ENCODE measurements around the gene ALAS1. TPM values are rescaled to one million over a fixed set of nuclear protein-coding genes. Genes with fewer than 3 reads are reported as not detected.

ALAS1 gene
- total and polyA plus RNA-seq, 2 donors (not counting 1 experiment from before 2014, with no cell fraction given), result 26.1 to 30.2 TPM

- intact Hi-C loops (cut with micrococcal nuclease), result no loop called here
- ChIA-PET POLR2A (no interaction called here), CTCF (interaction anchor here (0.7 to 5.3 kb wide), 2 partner anchors 7 to 125 kb away, joined by 3 to 36 read pairs; no protein-coding TSS in a partner anchor)
- Histone ChIP-seq H3K4me3 (ENCODE audit: control extremely low read depth in 1 of 5, extremely low read depth in 1 of 5, insufficient read depth in 1 of 5, low read depth in 2 of 5, low read length in 4 of 5) (no peak overlapping the region), H3K4me2 (replicated peaks; ENCODE audit: low read depth, low read length, poor library complexity, severe bottlenecking) (no peak overlapping the region), H3K79me2 (ENCODE audit: control insufficient read depth, insufficient read depth, low read length) (peaks cover 9% of the 10 kb centered on the region), H2AFZ (ENCODE audit: insufficient read depth, low read depth, low read length, poor library complexity, severe bottlenecking) (no peak overlapping the region), H3K36me3 (replicated peaks in 1 of 2; ENCODE audit: control extremely low read depth in 1 of 2, control insufficient read depth in 1 of 2, extremely low read depth in 1 of 2, insufficient read depth in 2 of 2, low read length in 1 of 2) (peaks cover 1 to 73% of the 10 kb centered on the region in 2 experiments), H3K27me3 (replicated peaks in 1 of 4; ENCODE audit: control extremely low read depth in 1 of 4, control insufficient read depth in 3 of 4, insufficient read depth in 4 of 4, low read length in 3 of 4) (no peaks in the 10 kb centered on the region), H3K9ac (ENCODE audit: low read length) (no peak overlapping the region), H4K20me1 (ENCODE audit: control insufficient read depth, insufficient read depth, low read length, poor library complexity, severe bottlenecking) (peaks cover 1% of the 10 kb centered on the region), H3K4me1 (ENCODE audit: control insufficient read depth in 2 of 2, insufficient read depth in 2 of 2, low read length in 2 of 2) (peaks cover 22 to 26% of the 10 kb centered on the region in 2 donors), H3K9me3 (ENCODE audit: control extremely low read depth in 1 of 3, control insufficient read depth in 2 of 3, insufficient read depth in 1 of 3, low read length in 2 of 3) (no peaks in the 10 kb centered on the region), H3K27ac (ENCODE audit: low read length in 2 of 2) (no peak overlapping the region)
- no peak overlapping the region for H3K4me3 Mint-ChIP-seq
- no peaks in the 10 kb centered on the region for H3K27me3 Mint-ChIP-seq
- H3K9me3 Mint-ChIP-seq (ENCODE audit: insufficient read depth), result no peaks in the 10 kb centered on the region
- no peak for ATAC-seq (ENCODE audit: low read depth)
- DNase-seq, result no peak
- H3K4me1 Mint-ChIP-seq, result peaks cover 25% of the 10 kb centered on the region
- TF ChIP-seq CTCF (IDR thresholded peaks at IDR 0.05), result no peak
- TF ChIP-seq EZH2 (IDR thresholded peaks at IDR 0.05; ENCODE audit: borderline replicate concordance, insufficient read depth, low read depth, low read length, poor library complexity, severe bottlenecking), result no peak
- no peak overlapping the region for H3K27ac Mint-ChIP-seq
Observed at GRCh38 chr3:52213901-52214300, 15.9 kb downstream of the ALAS1 start.

- ATAC-seq (ENCODE audit: low read depth), result no peak
- no peak overlapping the region for H3K4me2 ChIP-seq (replicated peaks; ENCODE audit: low read depth, low read length, poor library complexity, severe bottlenecking)
- no peaks in the 10 kb centered on the region for H3K27me3 ChIP-seq (replicated peaks in 1 of 4; ENCODE audit: control extremely low read depth in 1 of 4, control insufficient read depth in 3 of 4, insufficient read depth in 4 of 4, low read length in 3 of 4)
- no peaks in the 10 kb centered on the region for H3K9me3 ChIP-seq (ENCODE audit: control extremely low read depth in 1 of 3, control insufficient read depth in 2 of 3, insufficient read depth in 1 of 3, low read length in 2 of 3)
- Mint-ChIP-seq H3K27ac (no peak overlapping the region), H3K4me1 (peaks cover 34% of the 10 kb centered on the region), H3K4me3 (no peak overlapping the region), H3K9me3 (ENCODE audit: insufficient read depth) (no peaks in the 10 kb centered on the region), H3K27me3 (no peaks in the 10 kb centered on the region)
- peaks cover 34 to 40% of the 10 kb centered on the region in 2 donors for H3K4me1 ChIP-seq (ENCODE audit: control insufficient read depth in 2 of 2, insufficient read depth in 2 of 2, low read length in 2 of 2)
- no peak overlapping the region for H2AFZ ChIP-seq (ENCODE audit: insufficient read depth, low read depth, low read length, poor library complexity, severe bottlenecking)
- H3K36me3 ChIP-seq (replicated peaks in 1 of 2; ENCODE audit: control extremely low read depth in 1 of 2, control insufficient read depth in 1 of 2, extremely low read depth in 1 of 2, insufficient read depth in 2 of 2, low read length in 1 of 2), result peaks cover 1 to 74% of the 10 kb centered on the region in 2 experiments
- DNase-seq, result no peak
- no peak overlapping the region for H3K4me3 ChIP-seq (ENCODE audit: control extremely low read depth in 1 of 5, extremely low read depth in 1 of 5, insufficient read depth in 1 of 5, low read depth in 2 of 5, low read length in 4 of 5)
- 94% methylated on average over 5 of the region's 7 CpGs for WGBS (ENCODE audit: insufficient coverage)
- H4K20me1 ChIP-seq (ENCODE audit: control insufficient read depth, insufficient read depth, low read length, poor library complexity, severe bottlenecking), result peaks cover 13% of the 10 kb centered on the region
- TF ChIP-seq CTCF (IDR thresholded peaks at IDR 0.05), result no peak
- no peak for TF ChIP-seq EZH2 (IDR thresholded peaks at IDR 0.05; ENCODE audit: borderline replicate concordance, insufficient read depth, low read depth, low read length, poor library complexity, severe bottlenecking)
- peaks cover 23% of the 10 kb centered on the region for H3K79me2 ChIP-seq (ENCODE audit: control insufficient read depth, insufficient read depth, low read length)
- no peak overlapping the region for H3K9ac ChIP-seq (ENCODE audit: low read length)
- intact Hi-C loops (cut with micrococcal nuclease), result no loop called here
- no peak overlapping the region for H3K27ac ChIP-seq (ENCODE audit: low read length in 2 of 2)
- CTCF ChIA-PET, result interaction anchor here (0.8 to 1.6 kb wide), 2 partner anchors 10 to 124 kb away, joined by 3 to 7 read pairs; partner anchors contain the start of gene TLR9
- POLR2A ChIA-PET, result no interaction called here
Observed at GRCh38 chr3:52215351-52215750, 17.4 kb downstream of the ALAS1 start.

Measured in B cell (primary cell).